IMR-90 (cell line): Measurements from ENCODE around the gene TBRG4. TPM values are rescaled to one million over a fixed set of nuclear protein-coding genes. Genes with fewer than 3 reads are reported as not detected.

Experiments
- ATAC-seq: fragments of 200-7000 bp; cut with Tn5 transposase; 2 replicates; pipeline ENCODE4 v1.9.1; 2020; ENCODE audit warnings: low read depth, mild to moderate bottlenecking, moderate library complexity
- BruUV-seq: library from RNA; stranded (reverse); fragments of 400-500 nt; replicated peaks from 2 replicates; lab custom pipeline; 2021; lab: Mats Ljungman, UMichigan
- CTCF ChIA-PET: fragments of 300-600 bp; formaldehyde crosslinking; extraction: SDS; loops from one replicate; lab custom pipeline; 2021; ENCODE audit warnings: antibody characterized with exemption; lab: Yijun Ruan, JAX
- POLR2A ChIA-PET: fragments of 300-600 bp; sonication (Branson Sonifier 250); formaldehyde crosslinking; loops from one replicate; lab custom pipeline; 2022; ENCODE audit warnings: antibody characterized with exemption; ENCODE audit not compliant: unreplicated experiment; lab: Charles Lee
- DNase-seq: peaks from one replicate; pipeline ENCODE4 v3.0.0; 2013
- H2AFZ ChIP-seq: replicated peaks from 2 replicates; pipeline ENCODE3; 2013; ENCODE audit warnings: low read length, mild to moderate bottlenecking; ENCODE audit not compliant: poor library complexity
- H2AK5ac ChIP-seq: 2 replicates; pipeline ENCODE4 v1.6.1; 2013; ENCODE audit warnings: low read depth, low read length, inconsistent platforms
- H2AK9ac ChIP-seq: replicated peaks from 2 replicates; pipeline ENCODE3; 2013; ENCODE audit warnings: mild to moderate bottlenecking, low read depth, low read length, moderate library complexity; ENCODE audit not compliant: poor library complexity
- H2BK120ac ChIP-seq: 2 replicates; pipeline ENCODE4 v1.6.1; 2013; ENCODE audit warnings: low read depth, low read length, inconsistent platforms
- H2BK15ac ChIP-seq: 3 replicates; pipeline ENCODE4 v1.6.1; 2013; ENCODE audit warnings: low read depth, low read length, inconsistent platforms
- H2BK20ac ChIP-seq: 2 replicates; pipeline ENCODE4 v1.6.1; 2013; ENCODE audit warnings: low read depth, mild to moderate bottlenecking, inconsistent platforms, low read length, moderate library complexity
- H2BK5ac ChIP-seq: 2 replicates; pipeline ENCODE4 v1.6.1; 2013; ENCODE audit warnings: mild to moderate bottlenecking, low read depth, low read length, inconsistent platforms; ENCODE audit not compliant: poor library complexity, severe bottlenecking
- H3K14ac ChIP-seq: replicated peaks from 2 replicates; pipeline ENCODE4 v1.6.1; 2013; ENCODE audit warnings: low read depth, low read length, inconsistent platforms
- H3K18ac ChIP-seq: 2 replicates; pipeline ENCODE4 v1.6.1; 2013; ENCODE audit warnings: low read depth, low read length, control low read depth
- H3K23ac ChIP-seq: 2 replicates; pipeline ENCODE4 v1.6.1; 2013; ENCODE audit warnings: low read depth, low read length, inconsistent platforms
- H3K27ac ChIP-seq: 2 replicates; pipeline ENCODE4 v1.5.1; 2013; ENCODE audit warnings: mild to moderate bottlenecking, control low read depth, low read length; ENCODE audit not compliant: insufficient read depth
- H3K27me3 ChIP-seq: 2 replicates; pipeline ENCODE4 v1.6.1; 2013; ENCODE audit warnings: low read length; ENCODE audit not compliant: control insufficient read depth, insufficient read depth
- H3K36me3 ChIP-seq: 2 replicates; pipeline ENCODE4 v1.6.1; 2013; ENCODE audit warnings: low read length, mixed read lengths; ENCODE audit not compliant: control insufficient read depth, insufficient read depth
- H3K4ac ChIP-seq: 2 replicates; pipeline ENCODE4 v1.6.1; 2013; ENCODE audit warnings: low read depth, low read length, inconsistent platforms
- H3K4me1 ChIP-seq: 2 replicates; pipeline ENCODE4 v1.6.1; 2013; ENCODE audit warnings: low read length, mixed read lengths; ENCODE audit not compliant: control insufficient read depth, insufficient read depth
- H3K4me2 ChIP-seq: 2 replicates; pipeline ENCODE4 v1.6.1; 2013; ENCODE audit warnings: low read depth, mild to moderate bottlenecking, control low read depth, low read length, moderate library complexity
- H3K4me3 ChIP-seq: 2 replicates; pipeline ENCODE4 v1.5.1; 2013; ENCODE audit warnings: low read depth, mild to moderate bottlenecking, control low read depth, low read length, moderate library complexity; ENCODE audit not compliant: insufficient read depth
- H3K56ac ChIP-seq: 2 replicates; pipeline ENCODE4 v1.6.1; 2013; ENCODE audit warnings: low read length, inconsistent platforms; ENCODE audit not compliant: insufficient read depth; ENCODE audit errors: extremely low read depth
- H3K79me1 ChIP-seq, 2 experiments: 2 replicates each; pipeline ENCODE4 v1.6.1; 2013; ENCODE audit warnings: low read length in 2 of 2, inconsistent platforms in 1 of 2, low read depth in 1 of 2
- H3K9ac ChIP-seq: 2 replicates; pipeline ENCODE4 v1.6.1; 2013; ENCODE audit warnings: low read depth, low read length, control low read depth
- H3K9me1 ChIP-seq: 2 replicates; pipeline ENCODE4 v1.6.1; 2013; ENCODE audit warnings: low read length, inconsistent platforms; ENCODE audit not compliant: insufficient read depth
- H3K9me3 ChIP-seq: 2 replicates; pipeline ENCODE4 v1.6.1; 2013; ENCODE audit warnings: low read length; ENCODE audit not compliant: control insufficient read depth, insufficient read depth
- H4K20me1 ChIP-seq: 2 replicates; pipeline ENCODE4 v1.6.1; 2013; ENCODE audit warnings: low read length, inconsistent platforms; ENCODE audit not compliant: insufficient read depth
- H4K5ac ChIP-seq: 2 replicates; pipeline ENCODE4 v1.6.1; 2013; ENCODE audit warnings: mild to moderate bottlenecking, low read depth, low read length, control low read depth
- H4K8ac ChIP-seq, 2 experiments: 2 replicates each; pipeline ENCODE4 v1.6.1; 2013; ENCODE audit warnings: low read depth in 2 of 2, low read length in 2 of 2, control low read depth in 1 of 2, inconsistent platforms in 1 of 2
- H4K91ac ChIP-seq: 2 replicates; pipeline ENCODE4 v1.6.1; 2013; ENCODE audit warnings: low read depth, low read length, inconsistent platforms; ENCODE audit not compliant: insufficient read depth
- BHLHE40 ChIP-seq: fragments of 150-350 bp; IDR thresholded peaks from 2 replicates; pipeline ENCODE4 v1.6.1; 2016; ENCODE audit warnings: mild to moderate bottlenecking, low read depth, low read length
- CEBPB ChIP-seq: IDR thresholded peaks from 2 replicates; pipeline ENCODE4 v1.6.1; 2012; ENCODE audit warnings: low read depth, low read length, improper control_type of control experiment
- CHD1 ChIP-seq: IDR thresholded peaks from 2 replicates; pipeline ENCODE4 v1.6.1; 2012; ENCODE audit warnings: low read depth, low read length, improper control_type of control experiment
- FOS ChIP-seq: fragments of 150-350 bp; IDR thresholded peaks from 2 replicates; pipeline ENCODE4 v1.6.1; 2016; ENCODE audit warnings: low read depth, low read length
- MAFK ChIP-seq: IDR thresholded peaks from 2 replicates; pipeline ENCODE4 v1.6.1; 2012; ENCODE audit warnings: low read depth, low read length, improper control_type of control experiment
- MAZ ChIP-seq: IDR thresholded peaks from 2 replicates; pipeline ENCODE4 v1.6.1; 2012; ENCODE audit warnings: low read depth, mild to moderate bottlenecking, low read length, improper control_type of control experiment, moderate library complexity, borderline replicate concordance
- MXI1 ChIP-seq: IDR thresholded peaks from 2 replicates; pipeline ENCODE4 v1.6.1; 2012; ENCODE audit warnings: low read depth, mild to moderate bottlenecking, low read length, moderate library complexity, borderline replicate concordance
- NFE2L2 ChIP-seq: fragments of 150-350 bp; IDR thresholded peaks from 2 replicates; pipeline ENCODE4 v1.6.1; 2016; ENCODE audit warnings: low read depth, mild to moderate bottlenecking, low read length
- POLR2A ChIP-seq: IDR thresholded peaks from 2 replicates; pipeline ENCODE4 v1.6.1; 2012; ENCODE audit warnings: mild to moderate bottlenecking, low read depth, low read length
- RAD21 ChIP-seq: IDR thresholded peaks from 2 replicates; pipeline ENCODE4 v1.6.1; 2012; ENCODE audit warnings: low read length, improper control_type of control experiment
- RCOR1 ChIP-seq: IDR thresholded peaks from 2 replicates; pipeline ENCODE4 v1.6.1; 2012; ENCODE audit warnings: mild to moderate bottlenecking, low read length, improper control_type of control experiment; ENCODE audit not compliant: insufficient replicate concordance
- RFX5 ChIP-seq: IDR thresholded peaks from 2 replicates; pipeline ENCODE4 v1.8.0; 2012; ENCODE audit warnings: low read depth, mild to moderate bottlenecking, low read length, moderate library complexity
- SMC3 ChIP-seq: fragments of 150-350 bp; IDR thresholded peaks from 2 replicates; pipeline ENCODE4 v1.6.1; 2016; ENCODE audit warnings: low read depth, mild to moderate bottlenecking, antibody characterized with exemption, low read length, moderate library complexity
- WGBS, 2 experiments: methylation state at CpG; one replicate each; pipeline versions ENCODE4 v1.1.5 to v1.1.7; 2013; ENCODE audit warnings: missing lambda C conversion rate in 2 of 2; ENCODE audit not compliant: insufficient read length in 1 of 2; ENCODE audit errors: extremely low coverage in 2 of 2; 5-methylcytosine and 5-hydroxymethylcytosine counted together
- dilution Hi-C: fragments of 300-500 bp; cut with HindIII; formaldehyde crosslinking; loops from one replicate; pipeline ENCODE4 v1.14.3; 2018; ENCODE audit warnings: low sequenced_read_pairs; ENCODE audit not compliant: unreplicated experiment
- in situ Hi-C: fragments of 300-500 bp; cut with MboI; formaldehyde crosslinking; loops from 3 replicates; pipeline ENCODE4 v1.14.3; 2019; ENCODE audit warnings: low sequenced_read_pairs, inconsistent platforms, mixed read lengths
- intact Hi-C: fragments of 100-400 bp; cut with micrococcal nuclease; formaldehyde crosslinking; loops from 2 replicates; pipeline ENCODE4 v1.10.0; 2022
- polyA plus RNA-seq, 3 experiments: library from polyadenylated mRNA; depleted of rRNA; stranded (reverse); fragments of >200 nt; gene quantifications; 2 replicates each; pipeline ENCODE4 v1.2.3, GENCODE V29; 2012; ENCODE audit warnings: low replicate concordance in 1 of 3
- total RNA-seq: library from RNA; depleted of rRNA; stranded (reverse); fragments of >200 nt; gene quantifications from 2 replicates; pipeline ENCODE4 v1.2.3, GENCODE V29; 2012
- TF ChIP-seq, protein P1 (sequence below): fragments of 150-350 bp; IDR thresholded peaks from 2 replicates; pipeline ENCODE4 v1.6.1; 2016; ENCODE audit warnings: low read depth, mild to moderate bottlenecking, low read length, moderate library complexity, borderline replicate concordance
- TF ChIP-seq, protein P2 (sequence below): fragments of 150-350 bp; IDR thresholded peaks from 2 replicates; pipeline ENCODE4 v1.6.1; 2017; ENCODE audit warnings: mild to moderate bottlenecking, antibody characterized with exemption, low read length, low read depth
- TF ChIP-seq, protein P3 (sequence below): conservative IDR thresholded peaks from 2 replicates; pipeline ENCODE4 v1.5.1; 2012; ENCODE audit warnings: mild to moderate bottlenecking, low read depth, low read length, improper control_type of control experiment

The TBRG4 gene
- total and polyA plus RNA-seq, 2 of the 4 experiments (the other 2 are of a cell fraction): 71.6 to 77.6 TPM

DNA sequence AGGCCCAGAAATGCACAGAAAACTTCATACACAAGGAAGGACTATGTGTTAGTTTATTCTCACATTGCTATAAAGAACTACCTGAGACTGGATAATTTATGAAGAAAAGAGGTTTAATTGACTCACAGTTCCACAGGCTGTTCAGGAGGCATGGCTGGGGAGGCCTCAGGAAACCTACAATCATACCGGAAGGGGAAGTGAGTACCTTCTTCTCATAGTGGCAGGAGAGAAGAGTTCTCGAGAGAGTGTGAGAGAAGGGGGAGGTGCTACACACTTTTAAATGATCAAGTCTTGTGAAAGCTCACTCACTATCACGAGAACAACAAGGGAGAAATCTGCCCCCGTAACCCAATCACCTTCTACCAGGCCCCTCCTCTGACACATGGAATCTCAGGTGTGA, 29.3 kb upstream of the TBRG4 start:
- dilution Hi-C loops (no loop called here), intact Hi-C loops (no loop called here), in situ Hi-C loops (no loop called here)
- Histone ChIP-seq H3K79me1 (no peaks in the 10 kb centered on the region), H4K91ac (no peak overlapping the region), H2BK120ac (no peak overlapping the region), H3K27me3 (peaks cover 27% of the 10 kb centered on the region), H3K9me3 (no peaks in the 10 kb centered on the region), H3K23ac (no peak overlapping the region), H2BK5ac (no peak overlapping the region), H4K8ac (no peak overlapping the region), H2AFZ (no peak overlapping the region), H3K4ac (no peak overlapping the region), H2AK5ac (no peak overlapping the region), H3K56ac (no peak overlapping the region), H3K18ac (no peak overlapping the region), H3K4me3 (no peak overlapping the region), H2BK20ac (no peak overlapping the region), H3K27ac (no peak overlapping the region), H3K9ac (no peak overlapping the region), H3K36me3 (no peaks in the 10 kb centered on the region), H3K9me1 (no peaks in the 10 kb centered on the region), H4K5ac (no peak overlapping the region), H2AK9ac (no peak overlapping the region), H4K20me1 (no peaks in the 10 kb centered on the region), H3K14ac (no peak overlapping the region), H2BK15ac (no peak overlapping the region), H3K4me1 (no peaks in the 10 kb centered on the region), H3K4me2 (no peak overlapping the region)
- WGBS, 2 experiments: no CpG with 5 or more reads among the region's 4 CpGs
- CTCF ChIA-PET: no interaction called here
- TF ChIP-seq FOS: no peak
- TF ChIP-seq, protein P1, sequence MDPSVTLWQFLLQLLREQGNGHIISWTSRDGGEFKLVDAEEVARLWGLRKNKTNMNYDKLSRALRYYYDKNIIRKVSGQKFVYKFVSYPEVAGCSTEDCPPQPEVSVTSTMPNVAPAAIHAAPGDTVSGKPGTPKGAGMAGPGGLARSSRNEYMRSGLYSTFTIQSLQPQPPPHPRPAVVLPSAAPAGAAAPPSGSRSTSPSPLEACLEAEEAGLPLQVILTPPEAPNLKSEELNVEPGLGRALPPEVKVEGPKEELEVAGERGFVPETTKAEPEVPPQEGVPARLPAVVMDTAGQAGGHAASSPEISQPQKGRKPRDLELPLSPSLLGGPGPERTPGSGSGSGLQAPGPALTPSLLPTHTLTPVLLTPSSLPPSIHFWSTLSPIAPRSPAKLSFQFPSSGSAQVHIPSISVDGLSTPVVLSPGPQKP: no peak
- TF ChIP-seq RFX5: no peak
- no peak for TF ChIP-seq RAD21
- no peak for TF ChIP-seq RCOR1
- TF ChIP-seq CHD1: no peak
- no peak for TF ChIP-seq NFE2L2
- no peak for TF ChIP-seq SMC3
- TF ChIP-seq, protein P2, sequence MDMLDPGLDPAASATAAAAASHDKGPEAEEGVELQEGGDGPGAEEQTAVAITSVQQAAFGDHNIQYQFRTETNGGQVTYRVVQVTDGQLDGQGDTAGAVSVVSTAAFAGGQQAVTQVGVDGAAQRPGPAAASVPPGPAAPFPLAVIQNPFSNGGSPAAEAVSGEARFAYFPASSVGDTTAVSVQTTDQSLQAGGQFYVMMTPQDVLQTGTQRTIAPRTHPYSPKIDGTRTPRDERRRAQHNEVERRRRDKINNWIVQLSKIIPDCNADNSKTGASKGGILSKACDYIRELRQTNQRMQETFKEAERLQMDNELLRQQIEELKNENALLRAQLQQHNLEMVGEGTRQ: no peak
- TF ChIP-seq MXI1: no peak
- TF ChIP-seq MAZ: no peak
- TF ChIP-seq POLR2A: no peak
- no peak for TF ChIP-seq MAFK
- TF ChIP-seq, protein P3, sequence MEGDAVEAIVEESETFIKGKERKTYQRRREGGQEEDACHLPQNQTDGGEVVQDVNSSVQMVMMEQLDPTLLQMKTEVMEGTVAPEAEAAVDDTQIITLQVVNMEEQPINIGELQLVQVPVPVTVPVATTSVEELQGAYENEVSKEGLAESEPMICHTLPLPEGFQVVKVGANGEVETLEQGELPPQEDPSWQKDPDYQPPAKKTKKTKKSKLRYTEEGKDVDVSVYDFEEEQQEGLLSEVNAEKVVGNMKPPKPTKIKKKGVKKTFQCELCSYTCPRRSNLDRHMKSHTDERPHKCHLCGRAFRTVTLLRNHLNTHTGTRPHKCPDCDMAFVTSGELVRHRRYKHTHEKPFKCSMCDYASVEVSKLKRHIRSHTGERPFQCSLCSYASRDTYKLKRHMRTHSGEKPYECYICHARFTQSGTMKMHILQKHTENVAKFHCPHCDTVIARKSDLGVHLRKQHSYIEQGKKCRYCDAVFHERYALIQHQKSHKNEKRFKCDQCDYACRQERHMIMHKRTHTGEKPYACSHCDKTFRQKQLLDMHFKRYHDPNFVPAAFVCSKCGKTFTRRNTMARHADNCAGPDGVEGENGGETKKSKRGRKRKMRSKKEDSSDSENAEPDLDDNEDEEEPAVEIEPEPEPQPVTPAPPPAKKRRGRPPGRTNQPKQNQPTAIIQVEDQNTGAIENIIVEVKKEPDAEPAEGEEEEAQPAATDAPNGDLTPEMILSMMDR: no peak
- TF ChIP-seq BHLHE40: no peak
- TF ChIP-seq CEBPB: no peak
- no TSS peak for BruUV-seq
- POLR2A ChIA-PET: no interaction called here
- DNase-seq (no peak), ATAC-seq (no peak)
